ENCODE measurements around the gene FPR1.
"Not testable (repeated sequence)": the region's sequence is repeated elsewhere in the genome, so short reads cannot be mapped to it uniquely, and the experiment has no call there.

FPR1 gene

GRCh38 chr19:51780270-51780669 lies 28.6 kb upstream of the FPR1 start:
- DNase-seq (ENCODE audit: extremely low spot score, insufficient read length, low read depth) = no peak
- FAIRE-seq = no peak

- FAIRE-seq = no peak
- no peak for DNase-seq (ENCODE audit: extremely low spot score, insufficient read length, low read depth)
Measured at GRCh38 chr19:51779703-51780102, 28.0 kb upstream of the FPR1 start.

- FAIRE-seq (peak; percentile 57), DNase-seq (ENCODE audit: extremely low spot score, insufficient read length, low read depth) (no peak)
Measured at GRCh38 chr19:51779181-51779580, 27.5 kb upstream of the FPR1 start.

GRCh38 chr19:51777570-51778462 lies 26.1 kb upstream of the FPR1 start:
- FAIRE-seq (peak; percentile 73), DNase-seq (ENCODE audit: extremely low spot score, insufficient read length, low read depth) (peak; percentile 3)

GRCh38 chr19:51776561-51776960 lies 24.9 kb upstream of the FPR1 start:
- not testable (repeated sequence) for DNase-seq (ENCODE audit: extremely low spot score, insufficient read length, low read depth); FAIRE-seq

- FAIRE-seq (no peak), DNase-seq (ENCODE audit: extremely low spot score, insufficient read length, low read depth) (no peak)
Measured at GRCh38 chr19:51772977-51773376, 21.3 kb upstream of the FPR1 start.

- FAIRE-seq = no peak
- no peak for DNase-seq (ENCODE audit: extremely low spot score, insufficient read length, low read depth)
Measured at GRCh38 chr19:51771376-51772130, 19.9 kb upstream of the FPR1 start.

- FAIRE-seq = no peak
- DNase-seq (ENCODE audit: extremely low spot score, insufficient read length, low read depth) = no peak
Measured at GRCh38 chr19:51766461-51766860, 14.8 kb upstream of the FPR1 start.

GRCh38 chr19:51765086-51765485 lies 13.4 kb upstream of the FPR1 start:
- DNase-seq (ENCODE audit: extremely low spot score, insufficient read length, low read depth) (no peak), FAIRE-seq (no peak)

- no peak for FAIRE-seq
- no peak for DNase-seq (ENCODE audit: extremely low spot score, insufficient read length, low read depth)
Measured at GRCh38 chr19:51761696-51762095, 10.0 kb upstream of the FPR1 start.

GRCh38 chr19:51760697-51761356 lies 9.1 kb upstream of the FPR1 start, which contains the start of gene FPR2:
FPR2 (plus strand) TSS chr19:51761180; CDS start chr19:51768659, 7,479 bp downstream.
- no peak for DNase-seq (ENCODE audit: extremely low spot score, insufficient read length, low read depth)
- no peak for FAIRE-seq

GRCh38 chr19:51755571-51755970 lies 3.9 kb upstream of the FPR1 start:
- no peak for FAIRE-seq
- no peak for DNase-seq (ENCODE audit: extremely low spot score, insufficient read length, low read depth)

GRCh38 chr19:51754770-51755169 lies 3.1 kb upstream of the FPR1 start:
- DNase-seq (ENCODE audit: extremely low spot score, insufficient read length, low read depth) (no peak), FAIRE-seq (no peak)

GRCh38 chr19:51754109-51754508 lies 2.4 kb upstream of the FPR1 start:
- DNase-seq (ENCODE audit: extremely low spot score, insufficient read length, low read depth) (no peak), FAIRE-seq (no peak)

GRCh38 chr19:51750400-51751094 lies 1.1 kb downstream of the FPR1 start:
- no peak for DNase-seq (ENCODE audit: extremely low spot score, insufficient read length, low read depth)
- FAIRE-seq = no peak

- no peak for DNase-seq (ENCODE audit: extremely low spot score, insufficient read length, low read depth)
- no peak for FAIRE-seq
Measured at GRCh38 chr19:51749979-51750378, 1.7 kb downstream of the FPR1 start.

GRCh38 chr19:51746731-51747130 lies 4.9 kb downstream of the FPR1 start:
- DNase-seq (ENCODE audit: extremely low spot score, insufficient read length, low read depth) (no peak), FAIRE-seq (no peak)

GRCh38 chr19:51743405-51743804 lies 8.3 kb downstream of the FPR1 start:
- no peak for DNase-seq (ENCODE audit: extremely low spot score, insufficient read length, low read depth)
- FAIRE-seq = no peak

GRCh38 chr19:51742789-51743188 lies 8.9 kb downstream of the FPR1 start:
- FAIRE-seq = no peak
- no peak for DNase-seq (ENCODE audit: extremely low spot score, insufficient read length, low read depth)

- DNase-seq (ENCODE audit: extremely low spot score, insufficient read length, low read depth) (no peak), FAIRE-seq (no peak)
Measured at GRCh38 chr19:51740356-51740755, 11.3 kb downstream of the FPR1 start.

Data from GM18507 (cell line).